GM19372 (cell line): ENCODE data around the gene COPZ2.

Experiments
- ATAC-seq: cut with Tn5 transposase; IDR thresholded peaks from one replicate; pipeline ENCODE4 v1.9.1; 2021; ENCODE audit warnings: mild to moderate bottlenecking, low read depth, moderate library complexity; ENCODE audit not compliant: unreplicated experiment

The COPZ2 gene

DNA sequence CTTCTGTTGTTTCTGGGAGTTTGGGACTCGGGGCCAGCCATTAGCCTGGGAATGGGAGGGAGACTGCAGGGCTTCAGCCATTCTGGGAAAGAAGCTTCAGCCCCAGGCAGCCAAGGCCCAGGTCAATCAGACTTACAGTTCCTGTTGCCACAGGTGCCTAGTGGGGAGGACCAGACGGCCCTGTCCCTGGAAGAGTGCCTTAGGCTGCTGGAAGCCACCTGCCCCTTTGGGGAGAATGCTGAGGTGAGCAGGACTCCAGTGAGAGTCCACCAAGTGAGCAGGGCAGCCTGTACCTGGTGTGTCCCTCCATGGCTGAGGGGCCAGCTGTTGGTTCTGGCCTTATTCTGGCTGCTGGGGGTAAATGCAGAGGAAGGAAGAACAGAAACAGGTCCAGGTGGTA is 19.3 kb upstream of the COPZ2 start:
- ATAC-seq, result no peak

DNA sequence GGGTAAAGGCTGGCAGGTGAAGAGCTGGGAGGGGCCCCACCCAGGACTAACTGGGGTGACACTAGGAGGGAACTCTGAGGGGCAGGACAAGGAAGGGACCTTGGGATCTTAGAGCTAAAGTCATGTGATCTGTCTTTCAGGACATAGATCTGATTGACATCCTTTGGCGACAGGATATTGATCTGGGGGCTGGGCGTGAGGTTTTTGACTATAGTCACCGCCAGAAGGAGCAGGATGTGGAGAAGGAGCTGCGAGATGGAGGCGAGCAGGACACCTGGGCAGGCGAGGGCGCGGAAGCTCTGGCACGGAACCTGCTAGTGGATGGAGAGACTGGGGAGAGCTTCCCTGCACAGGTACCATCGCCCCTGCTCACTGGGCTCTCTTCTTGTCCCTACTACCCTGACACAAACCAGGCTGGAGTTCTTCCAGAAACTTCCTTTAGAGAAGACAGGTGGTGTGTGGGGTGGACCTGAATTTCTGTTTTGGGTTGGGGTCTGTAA is 18.7 kb upstream of the COPZ2 start:
- ATAC-seq, result no peak

DNA sequence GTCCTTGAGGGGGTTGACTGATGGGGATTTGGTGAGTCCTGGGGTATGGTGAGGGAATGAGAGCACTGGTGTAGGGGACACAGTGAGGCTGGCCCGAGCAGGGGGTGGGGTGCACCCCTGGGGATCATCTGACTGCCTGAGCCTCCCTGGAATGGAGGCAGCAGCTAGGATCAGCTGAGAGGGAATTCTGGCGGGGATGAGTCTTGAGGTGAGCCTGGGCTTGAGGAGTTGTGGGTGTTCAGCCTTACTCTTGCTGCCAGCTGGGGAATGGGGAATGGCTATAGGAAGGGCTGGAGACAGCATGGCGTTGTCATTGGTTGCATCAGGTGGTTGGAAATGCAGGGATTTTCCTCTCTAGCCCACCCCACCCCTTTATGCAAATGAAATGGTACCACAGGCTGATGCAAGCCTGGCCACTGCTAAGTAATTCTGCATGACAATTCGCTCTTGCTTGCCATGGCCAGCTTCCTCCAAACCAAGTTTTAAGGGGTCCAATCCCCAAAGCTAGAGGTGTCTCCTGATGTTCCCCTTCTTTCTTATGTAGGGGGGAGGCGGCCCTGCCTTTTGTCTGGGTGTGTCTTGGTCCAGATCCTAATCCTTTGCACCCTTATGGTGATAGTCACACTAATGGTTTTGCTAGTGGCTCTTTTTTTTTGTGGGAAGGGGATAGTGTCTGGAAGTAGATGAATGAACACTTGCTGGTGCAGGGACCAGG is 18.1 kb upstream of the COPZ2 start:
- no peak for ATAC-seq

DNA sequence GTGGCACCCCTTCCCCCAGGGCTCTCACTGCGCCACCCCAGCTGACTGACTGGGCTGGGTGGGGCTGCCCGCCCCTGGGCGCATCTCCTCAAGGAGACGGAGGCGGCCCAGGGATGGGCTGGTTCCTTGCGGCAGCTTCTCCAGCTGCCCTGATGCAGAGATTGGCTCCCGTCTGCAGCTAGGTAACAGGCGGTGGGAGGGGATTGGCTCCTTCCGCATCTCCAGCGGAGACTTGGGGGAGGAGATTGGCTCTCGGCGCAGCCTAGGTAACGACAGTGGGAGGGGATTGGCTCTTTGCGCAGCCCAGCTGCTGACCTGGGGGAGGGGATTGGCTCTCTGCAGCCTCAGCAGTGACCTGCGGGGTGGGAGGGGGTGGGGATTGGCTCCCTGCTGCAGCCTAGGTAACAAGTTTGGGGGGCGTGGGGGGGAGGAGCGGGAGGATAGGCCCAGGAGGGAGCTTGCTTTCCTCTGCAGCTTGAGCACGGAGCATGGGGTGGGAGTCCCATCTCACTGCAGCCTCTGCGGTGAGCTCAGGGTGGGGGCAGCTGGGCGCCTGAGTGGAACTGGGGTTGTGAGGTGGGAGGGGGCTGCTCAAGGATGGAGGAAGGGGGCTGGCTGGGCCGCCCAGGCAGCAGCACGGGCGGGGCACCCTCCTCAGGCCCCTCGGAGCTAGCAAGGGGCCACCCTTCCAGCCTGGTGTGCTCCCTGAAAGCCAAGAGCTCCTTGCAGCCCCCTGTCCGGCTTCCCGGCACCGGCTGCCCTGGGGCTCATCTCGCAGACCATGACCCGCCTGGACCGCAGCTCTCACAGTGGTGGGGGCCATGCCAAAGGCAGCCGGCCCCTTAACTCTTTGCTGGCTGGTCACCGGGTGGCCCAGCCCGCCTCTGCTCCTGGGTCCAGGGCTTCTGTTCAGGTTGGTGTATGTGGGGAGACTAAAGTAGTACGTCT is 16.9 kb upstream of the COPZ2 start:
- no peak for ATAC-seq

DNA sequence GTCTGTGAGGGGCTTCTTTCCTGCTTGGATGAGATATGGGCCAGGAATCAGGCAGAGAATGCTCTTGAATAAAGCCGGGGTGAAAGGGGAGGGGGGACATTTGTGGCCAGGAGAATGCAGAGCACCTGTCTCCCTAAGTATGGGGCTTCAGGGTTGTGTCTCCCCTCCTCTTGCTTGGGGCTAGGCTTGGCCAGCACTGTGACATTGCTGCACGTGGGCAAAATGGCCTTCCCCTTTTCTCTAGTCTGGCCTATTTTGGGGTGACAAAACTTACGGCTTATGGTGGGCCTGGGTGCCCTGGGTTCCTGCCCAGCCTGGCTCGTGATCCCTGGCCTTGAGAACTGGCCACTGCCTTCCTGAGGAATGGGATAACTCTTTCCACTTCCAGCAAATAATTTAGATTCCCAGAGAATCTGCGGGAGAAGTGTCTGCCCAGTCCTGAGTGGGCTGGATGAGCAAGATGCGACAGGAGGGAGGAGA is 16.2 kb upstream of the COPZ2 start:
- no peak for ATAC-seq

DNA sequence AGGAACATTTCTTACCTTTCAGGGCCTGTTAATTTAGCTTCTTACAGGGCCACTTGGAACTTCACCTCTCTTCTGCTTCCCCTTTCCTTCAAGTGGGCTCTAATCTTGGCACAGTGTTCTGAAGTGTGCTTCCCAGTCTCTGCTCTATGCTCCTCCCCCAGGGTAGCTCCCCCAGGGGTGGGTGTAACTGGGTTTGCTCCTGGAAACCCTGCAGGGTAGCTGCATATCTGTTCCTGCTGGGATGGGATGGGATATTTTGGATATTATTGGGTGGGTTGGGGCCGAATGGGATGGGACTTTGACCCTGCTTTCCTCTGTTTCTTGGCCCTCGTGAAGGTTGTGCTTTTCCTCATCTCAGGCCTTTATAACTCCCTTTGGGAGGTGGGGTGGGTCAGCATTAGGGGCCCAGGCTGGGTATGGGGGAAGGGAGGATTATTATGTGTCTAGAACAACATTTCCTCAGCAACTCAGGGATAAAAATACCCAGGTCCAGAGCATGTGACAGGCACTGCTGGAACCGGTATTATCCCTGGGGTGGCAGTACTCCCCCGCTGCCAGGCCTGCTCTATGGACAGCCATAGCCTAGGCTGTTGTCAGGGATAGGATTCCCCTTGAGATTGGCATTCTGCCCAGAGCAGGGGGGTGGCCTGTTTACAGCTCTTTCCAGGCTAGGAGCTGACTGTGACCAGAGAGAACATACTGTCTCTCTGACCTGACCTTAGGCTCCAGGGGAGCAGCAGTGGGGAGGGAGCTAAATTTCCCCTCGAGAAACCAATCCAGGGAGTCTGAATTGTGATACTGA is 15.6 kb upstream of the COPZ2 start:
- ATAC-seq, result no peak

DNA sequence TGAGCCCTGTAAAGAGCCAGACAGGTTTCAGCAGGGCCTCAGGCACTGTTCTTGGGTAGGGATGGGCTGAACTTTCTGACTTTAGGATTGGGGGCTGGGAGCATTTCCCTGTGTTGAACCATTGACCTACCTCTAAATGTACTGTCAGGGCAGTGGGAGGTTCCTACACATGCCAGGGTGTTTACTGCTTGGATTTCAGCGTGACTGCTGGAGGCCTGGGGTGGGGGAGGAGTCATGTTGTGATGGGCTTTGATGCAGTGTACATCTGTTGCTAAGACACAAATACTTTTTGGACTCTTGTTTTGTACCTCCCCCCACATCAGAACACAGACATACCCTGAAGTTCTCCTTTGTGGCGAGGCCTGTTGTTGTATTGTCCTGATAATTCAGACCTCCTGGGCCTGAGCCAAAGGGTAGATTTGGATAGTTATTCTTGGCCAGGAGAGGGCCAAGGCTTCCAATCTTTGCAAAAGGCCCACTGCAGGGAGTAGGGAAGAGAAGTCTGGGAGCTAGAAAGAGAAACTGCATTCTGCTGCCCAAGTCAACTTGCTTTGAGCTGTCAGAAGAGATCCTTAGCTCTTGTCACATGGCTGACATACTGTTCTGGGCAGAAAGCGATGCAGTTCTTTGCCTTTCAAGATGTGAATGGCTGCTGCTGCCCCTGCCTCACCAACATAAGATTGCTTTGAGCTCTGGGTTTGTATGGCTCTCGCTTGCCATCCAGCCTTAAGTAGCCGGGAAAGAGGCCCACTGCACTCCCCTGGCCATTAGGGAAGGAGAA is 14.3 kb upstream of the COPZ2 start:
- ATAC-seq, result no peak

DNA sequence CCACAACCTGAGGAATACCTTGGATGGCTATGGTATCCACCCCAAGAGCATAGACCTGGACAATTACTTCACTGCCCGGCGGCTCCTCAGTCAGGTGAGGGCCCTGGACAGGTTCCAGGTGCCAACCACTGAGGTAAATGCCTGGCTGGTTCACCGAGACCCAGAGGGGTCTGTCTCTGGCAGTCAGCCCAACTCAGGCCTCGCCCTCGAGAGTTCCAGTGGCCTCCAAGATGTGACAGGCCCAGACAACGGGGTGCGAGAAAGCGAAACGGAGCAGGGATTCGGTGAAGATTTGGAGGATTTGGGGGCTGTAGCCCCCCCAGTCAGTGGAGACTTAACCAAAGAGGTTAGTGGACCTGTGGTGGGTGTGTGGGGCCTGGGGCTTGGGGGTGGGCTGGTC is 13.7 kb upstream of the COPZ2 start:
- ATAC-seq, result no peak

DNA sequence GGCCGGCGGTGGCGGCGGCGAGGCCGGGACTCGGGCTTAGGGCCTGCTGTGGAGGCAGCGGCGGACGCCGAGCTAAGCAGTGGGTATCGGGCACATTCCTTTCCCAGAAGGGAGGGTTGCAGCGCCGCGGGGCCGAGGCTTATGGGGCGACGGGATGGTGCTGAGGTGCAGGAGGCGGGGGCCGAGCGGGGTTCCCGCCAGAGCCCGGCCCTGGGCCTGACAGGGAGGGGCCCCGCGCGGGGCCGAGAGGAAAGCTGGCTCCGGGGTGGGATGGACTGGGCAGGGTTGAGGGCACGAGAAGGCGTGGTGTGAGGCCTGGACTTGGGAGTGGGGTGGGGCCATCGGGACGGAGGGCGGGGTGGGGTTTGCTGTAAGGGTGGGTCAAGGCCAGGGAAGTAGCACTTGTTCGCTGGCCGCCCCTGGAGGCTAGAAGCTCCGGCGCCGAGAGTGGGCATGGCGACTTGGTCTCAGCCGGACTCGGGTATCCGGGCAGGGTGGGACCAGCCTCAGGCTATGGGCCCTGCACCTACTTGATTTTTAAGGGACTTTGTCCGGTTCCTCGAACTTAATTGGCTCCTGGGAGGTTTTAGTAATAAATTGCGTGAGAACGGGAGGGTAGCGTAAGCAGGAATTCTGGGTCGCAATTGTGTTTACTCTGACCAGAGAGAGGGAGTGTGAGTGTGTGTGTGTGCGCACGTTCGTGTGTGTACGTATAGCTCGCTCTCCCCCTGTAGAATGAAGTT is 11.0 kb upstream of the COPZ2 start:
- ATAC-seq, result peak; percentile 35

DNA sequence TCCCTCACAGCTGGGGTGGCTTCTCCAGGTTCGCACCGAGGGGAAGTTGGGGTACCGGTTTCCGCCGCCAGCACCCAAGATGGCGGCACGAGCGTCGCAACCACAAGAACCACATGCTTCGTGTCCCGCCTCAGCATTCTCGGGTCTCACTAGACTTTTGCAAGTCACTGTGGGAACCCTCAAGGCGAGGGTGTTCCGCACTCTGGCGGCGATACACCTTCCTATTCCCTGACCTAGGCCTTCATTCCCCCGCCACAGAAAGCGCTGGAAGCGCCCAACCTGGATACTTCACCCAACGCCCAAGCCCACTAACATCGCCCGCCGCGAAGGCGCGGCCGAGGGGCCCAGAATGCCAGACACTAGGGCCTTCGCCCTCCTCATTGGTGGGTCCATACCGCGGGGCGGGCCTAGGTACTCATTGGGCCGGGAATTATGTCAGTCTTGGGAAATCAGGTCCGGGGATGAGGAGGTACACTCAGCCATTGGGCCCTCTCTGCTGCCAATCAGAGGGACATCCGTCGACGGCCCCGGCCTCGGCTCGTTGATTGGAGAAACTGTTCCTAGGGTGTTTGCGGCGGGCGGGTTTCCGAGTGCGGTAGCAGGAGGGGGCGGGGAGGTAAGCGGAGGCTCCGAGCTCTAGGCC is 10.3 kb upstream of the COPZ2 start, which contains the start of gene NFE2L1:
Gene NFE2L1, plus strand, starts transcription at position 619 of the 643 bp plus-strand sequence. CDS start 2,760 bp downstream, outside the sequence.
- ATAC-seq, result peak; percentile 88

DNA sequence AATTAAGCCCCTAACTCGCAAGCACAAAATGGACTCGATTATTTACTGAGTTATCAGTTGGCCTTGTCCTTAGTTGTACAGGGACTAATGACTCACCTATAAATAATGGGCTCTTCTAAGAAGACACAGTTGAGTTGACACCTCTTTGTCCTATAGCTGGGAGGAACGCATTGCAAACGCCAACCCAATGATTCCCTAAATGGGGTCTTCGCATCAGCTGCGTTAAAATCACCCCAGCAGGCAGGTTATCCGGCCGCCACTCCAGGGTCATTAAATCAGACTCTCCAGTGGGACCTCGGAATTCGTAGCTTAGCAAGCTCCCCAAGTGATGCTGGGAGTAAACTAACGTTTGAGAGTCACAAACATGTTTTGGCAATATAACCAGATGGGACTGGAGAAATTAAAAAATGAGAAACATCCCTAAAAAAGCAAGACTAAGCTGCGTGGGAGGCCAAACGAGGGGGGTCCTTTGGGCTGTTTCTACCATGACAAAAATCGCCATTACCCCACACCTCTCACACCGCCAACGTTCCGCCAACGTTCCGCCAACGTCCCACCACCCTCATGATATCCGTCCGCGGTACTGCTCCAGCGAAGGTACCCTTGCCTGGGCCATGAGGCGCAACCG is 9.6 kb upstream of the COPZ2 start:
- no peak for ATAC-seq

DNA sequence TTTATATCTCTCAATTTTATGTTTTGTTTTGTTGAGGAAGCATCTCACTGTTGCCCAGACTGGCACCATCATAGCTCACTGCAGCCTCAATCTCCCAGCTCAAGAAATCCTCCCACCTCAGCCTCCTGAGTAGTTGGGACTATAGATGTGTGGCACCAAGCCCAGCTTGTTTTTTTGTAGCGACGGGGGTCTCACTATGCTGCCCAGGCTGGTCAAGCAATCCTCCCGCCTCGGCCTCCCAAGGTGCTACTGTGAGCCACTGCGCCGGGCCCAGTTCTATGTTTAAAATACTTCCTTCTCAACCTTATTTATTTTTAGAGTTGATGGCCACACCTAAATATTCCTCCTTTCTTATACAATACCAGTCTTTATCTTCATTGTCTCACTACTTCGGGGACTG is 8.7 kb upstream of the COPZ2 start:
- no peak for ATAC-seq

DNA sequence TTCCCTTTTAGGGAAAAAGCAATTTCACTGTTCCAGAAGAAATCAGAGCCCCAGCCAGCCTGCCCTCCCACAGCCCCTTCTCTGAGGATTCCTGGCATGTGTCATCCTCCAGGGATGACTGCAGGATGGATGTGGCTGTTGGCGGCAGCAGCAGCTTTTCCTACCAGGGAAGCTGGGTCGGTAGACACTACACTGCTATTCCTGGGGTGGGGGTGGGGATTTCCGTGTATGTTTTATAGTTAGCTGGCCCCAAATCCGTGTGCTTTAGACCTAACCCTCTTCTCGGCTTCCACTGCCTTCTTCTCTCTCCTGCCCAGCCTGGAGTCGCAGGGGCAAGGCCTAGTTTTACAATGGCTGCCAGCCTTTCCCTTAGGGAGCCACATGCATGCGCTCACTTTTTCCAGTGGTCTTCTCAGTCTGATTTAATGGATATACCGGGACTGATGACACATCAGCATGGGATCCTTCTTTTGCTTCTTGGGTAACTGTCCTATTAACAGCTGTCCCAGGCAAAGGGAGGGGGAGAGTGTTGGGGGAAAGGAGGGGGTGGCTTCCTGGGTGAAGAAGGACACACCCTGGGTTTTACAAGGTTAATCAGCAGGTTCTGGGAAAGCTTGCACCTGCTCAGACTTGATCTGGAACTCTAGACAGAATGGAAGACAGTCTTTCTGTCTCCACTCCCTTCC is 7.9 kb upstream of the COPZ2 start:
- no peak for ATAC-seq

DNA sequence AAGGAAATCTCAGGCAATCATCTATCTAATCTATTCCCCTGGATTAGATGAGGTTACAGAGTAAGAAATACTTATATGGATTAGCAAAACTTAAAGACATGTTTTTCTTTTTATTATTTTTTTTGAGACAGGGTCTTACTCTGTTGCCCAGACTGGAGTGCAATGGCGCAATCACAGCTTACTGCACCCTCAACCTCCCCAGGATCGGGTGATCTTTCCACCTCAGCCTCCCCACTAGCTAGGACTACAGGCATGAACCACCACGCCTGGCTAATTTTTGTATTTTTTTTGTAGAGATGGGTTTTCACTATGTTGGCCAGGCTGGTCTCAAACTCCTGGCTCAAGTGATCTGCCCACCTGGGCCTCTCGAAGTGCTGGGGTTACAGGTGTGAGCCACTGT is 7.3 kb upstream of the COPZ2 start:
- no peak for ATAC-seq

DNA sequence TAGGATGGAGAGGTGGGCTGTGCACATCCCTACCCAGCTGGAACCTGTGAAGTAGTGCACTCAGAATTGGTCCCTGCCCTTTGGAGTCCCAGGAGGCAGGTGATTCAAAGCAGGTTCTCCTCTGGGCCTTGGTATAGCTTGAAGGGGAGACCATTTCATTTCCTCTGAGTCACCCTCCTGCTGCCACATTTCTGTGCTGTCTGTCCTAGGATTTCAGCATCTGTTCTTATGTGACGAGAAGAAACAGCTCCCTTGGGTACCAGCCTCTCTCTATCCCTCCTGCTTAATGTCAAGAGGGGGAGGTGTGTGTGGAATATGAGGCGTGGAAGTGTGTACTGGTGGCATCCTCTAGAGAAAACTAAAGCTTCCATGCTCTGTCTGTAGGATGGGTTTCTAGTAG is 5.6 kb upstream of the COPZ2 start:
- no peak for ATAC-seq

DNA sequence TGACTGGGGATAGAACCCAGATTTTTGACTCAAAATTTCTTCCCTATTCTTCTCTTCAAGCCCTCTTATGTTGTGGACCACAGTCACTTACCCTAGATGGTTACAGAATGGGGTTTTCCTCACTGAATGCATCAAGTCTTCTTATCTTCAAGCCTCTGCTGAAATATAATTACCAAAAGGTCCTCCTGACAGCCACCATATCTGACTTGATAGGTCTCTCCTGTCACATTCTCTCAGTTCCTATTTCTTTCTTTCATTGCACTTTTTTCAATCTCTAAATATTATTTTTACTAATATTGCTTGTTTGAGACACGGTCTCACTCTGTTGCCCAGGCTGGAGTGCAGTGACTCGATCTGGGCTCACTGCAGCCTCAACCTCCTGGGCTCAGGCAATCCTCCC is 1.1 kb upstream of the COPZ2 start:
- no peak for ATAC-seq

DNA sequence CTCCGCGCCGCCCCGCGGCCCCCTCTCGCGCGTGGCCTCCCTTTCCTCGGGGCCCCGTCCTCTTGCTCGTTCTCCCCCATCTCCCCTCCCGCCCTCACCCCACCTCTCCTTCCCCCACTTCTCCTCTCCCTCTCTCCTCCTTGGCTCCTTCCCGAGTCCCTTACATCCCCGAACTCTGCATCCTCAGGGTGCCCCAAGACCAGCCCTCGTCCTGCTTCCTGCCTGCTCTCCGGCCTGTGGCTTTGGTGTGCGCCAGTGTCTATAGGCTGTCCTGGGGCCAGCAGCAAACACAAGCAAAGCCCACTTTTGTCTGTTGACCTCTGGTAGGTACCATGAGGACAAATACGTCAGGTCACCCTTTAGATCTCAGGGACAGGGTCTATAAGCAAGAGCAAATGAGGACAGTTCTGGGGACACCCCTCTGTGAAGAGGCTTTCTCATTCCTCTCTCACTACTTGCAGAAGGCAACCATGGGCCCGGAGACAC is 284 bp upstream of the COPZ2 start:
- ATAC-seq, result no peak

DNA sequence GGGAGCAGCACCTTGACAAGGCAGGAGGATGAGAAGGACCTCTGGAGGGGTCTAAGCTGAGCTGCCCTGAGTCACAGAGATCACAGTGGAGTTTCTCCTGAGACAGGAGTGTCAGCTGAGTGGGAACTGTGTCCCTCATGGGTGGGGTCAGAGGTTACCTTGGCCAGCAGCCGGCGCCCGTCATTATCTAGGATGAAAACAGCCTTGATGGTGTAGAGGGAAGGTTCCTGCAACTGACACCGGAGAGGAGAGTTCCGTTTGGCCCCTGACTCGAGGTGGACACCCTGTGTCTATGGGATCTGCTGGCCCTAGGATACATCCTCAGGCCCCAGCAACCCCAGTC is 933 bp downstream of the COPZ2 start:
- no peak for ATAC-seq
